ENCODE measurements around the gene MOB2.

DNA sequence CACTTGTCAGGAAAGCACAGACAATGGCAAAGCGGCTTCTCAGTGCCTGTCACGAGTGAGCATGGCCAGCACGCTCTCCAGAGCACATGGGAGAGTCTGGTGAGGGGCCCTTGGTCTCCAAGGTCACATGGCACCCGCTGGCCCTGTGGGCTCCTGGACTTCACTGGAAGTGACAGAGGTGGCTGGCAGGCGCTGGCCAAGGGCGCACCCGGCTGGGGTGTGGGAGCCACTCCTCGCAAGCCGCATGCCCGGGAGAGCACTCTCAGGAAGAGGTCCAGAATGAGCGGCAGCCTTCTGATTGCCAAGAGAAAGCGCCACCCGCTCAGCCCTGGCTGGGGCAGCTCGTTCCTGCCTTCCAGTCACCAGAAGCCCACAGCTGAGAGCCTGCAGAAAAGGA, 17.1 kb upstream of the MOB2 start:
- TF ChIP-seq, protein P1, sequence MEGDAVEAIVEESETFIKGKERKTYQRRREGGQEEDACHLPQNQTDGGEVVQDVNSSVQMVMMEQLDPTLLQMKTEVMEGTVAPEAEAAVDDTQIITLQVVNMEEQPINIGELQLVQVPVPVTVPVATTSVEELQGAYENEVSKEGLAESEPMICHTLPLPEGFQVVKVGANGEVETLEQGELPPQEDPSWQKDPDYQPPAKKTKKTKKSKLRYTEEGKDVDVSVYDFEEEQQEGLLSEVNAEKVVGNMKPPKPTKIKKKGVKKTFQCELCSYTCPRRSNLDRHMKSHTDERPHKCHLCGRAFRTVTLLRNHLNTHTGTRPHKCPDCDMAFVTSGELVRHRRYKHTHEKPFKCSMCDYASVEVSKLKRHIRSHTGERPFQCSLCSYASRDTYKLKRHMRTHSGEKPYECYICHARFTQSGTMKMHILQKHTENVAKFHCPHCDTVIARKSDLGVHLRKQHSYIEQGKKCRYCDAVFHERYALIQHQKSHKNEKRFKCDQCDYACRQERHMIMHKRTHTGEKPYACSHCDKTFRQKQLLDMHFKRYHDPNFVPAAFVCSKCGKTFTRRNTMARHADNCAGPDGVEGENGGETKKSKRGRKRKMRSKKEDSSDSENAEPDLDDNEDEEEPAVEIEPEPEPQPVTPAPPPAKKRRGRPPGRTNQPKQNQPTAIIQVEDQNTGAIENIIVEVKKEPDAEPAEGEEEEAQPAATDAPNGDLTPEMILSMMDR (conservative IDR thresholded peaks at IDR 0.05; ENCODE audit: low read length), result no peak
- no peak for TF ChIP-seq EZH2phosphoT487 (IDR thresholded peaks at IDR 0.05; ENCODE audit: borderline replicate concordance, low read depth, low read length)
